K562 (cell line): ENCODE data around the gene KDF1. TPM values are rescaled to one million over a fixed set of nuclear protein-coding genes. Genes with fewer than 3 reads are reported as not detected.

Experiments used
- AFF1 ChIP-seq, 2 experiments: fragments of 450-650 bp; IDR thresholded peaks; 2 replicates each; pipeline ENCODE4 v1.6.1; 2018; ENCODE audit warnings: mild to moderate bottlenecking in 2 of 2, low read depth in 1 of 2; ENCODE audit not compliant: partially characterized antibody in 2 of 2
- HIVEP1 ChIP-seq: fragments of 250-450 bp; sonication (Bioruptor Pico); IDR thresholded peaks from 2 replicates; pipeline ENCODE4 v1.4.0; 2020; ENCODE audit warnings: mild to moderate bottlenecking
- IRF9 ChIP-seq: fragments of 450-650 bp; IDR thresholded peaks from 2 replicates; pipeline ENCODE4 v1.6.1; 2016; ENCODE audit warnings: missing biosample characterization, missing genetic modification characterization
- MGA ChIP-seq: fragments of 450-650 bp; IDR thresholded peaks from 2 replicates; pipeline ENCODE4 v1.6.1; 2016; ENCODE audit warnings: mild to moderate bottlenecking, moderate library complexity
- PTRF ChIP-seq: fragments of 450-650 bp; IDR thresholded peaks from 2 replicates; pipeline ENCODE4 v1.6.1; 2016; ENCODE audit warnings: mild to moderate bottlenecking, missing genetic modification characterization, missing compliant biosample characterization
- SRSF1 ChIP-seq: fragments of 200-400 bp; formaldehyde crosslinking; IDR thresholded peaks from 2 replicates; pipeline ENCODE4 v1.6.1; 2017; ENCODE audit warnings: mild to moderate bottlenecking, low read depth, low read length, moderate library complexity
- TAF7 ChIP-seq: fragments of 450-650 bp; IDR thresholded peaks from 2 replicates; pipeline ENCODE4 v1.6.1; 2016; ENCODE audit warnings: missing genetic modification characterization, missing compliant biosample characterization
- TEAD4 ChIP-seq, 2 experiments: sonication (generic) in 1 of 2; formaldehyde crosslinking in 1 of 2; IDR thresholded peaks; 2 replicates each; pipeline versions ENCODE4 v1.6.1 to v1.8.0; 2012 to 2022; ENCODE audit warnings: borderline replicate concordance in 1 of 2, inconsistent platforms in 1 of 2, low read length in 1 of 2, mild to moderate bottlenecking in 1 of 2, missing genetic modification reagents in 1 of 2
- ZKSCAN3 ChIP-seq: fragments of 250-450 bp; sonication (Bioruptor Pico); IDR thresholded peaks from 2 replicates; pipeline ENCODE4 v1.4.0; 2020
- ZNF146 ChIP-seq: IDR thresholded peaks from one replicate; pipeline ENCODE4 v1.6.1; 2018; ENCODE audit warnings: missing compliant biosample characterization; ENCODE audit not compliant: unreplicated experiment
- ZNF197 ChIP-seq: fragments of 200-800 bp; sonication (Bioruptor generic); IDR thresholded peaks from 2 replicates; pipeline ENCODE4 v1.6.1; 2016; ENCODE audit warnings: low read depth, missing genetic modification characterization, missing compliant biosample characterization
- polyA plus RNA-seq, 8 experiments: library from polyadenylated mRNA; depleted of rRNA in 4 of 8; stranded (reverse) in 5 of 8; unstranded in 3 of 8; fragments of >200 nt; fragmentation: Nextera tagmentation in 2 of 8; fragmentation: Illumina TruSeq in 1 of 8; extraction: Ambion mirVana in 2 of 8; extraction: Trizol in 1 of 8; gene quantifications; 2 replicates each; pipeline versions ENCODE4 v1.2.1 to v1.2.3, GENCODE V29; 2011 to 2014; ENCODE audit warnings: inconsistent platforms in 1 of 8, missing spikeins in 1 of 8
- total RNA-seq, 7 experiments: library from RNA; depleted of rRNA in 6 of 7; stranded (reverse); fragments of >200 nt in 6 of 7; fragmentation: Illumina TruSeq in 2 of 7; extraction: Trizol in 2 of 7; gene quantifications; 2 replicates each; pipeline versions ENCODE4 v1.2.1 to v1.2.3, GENCODE V29; 2011 to 2021; ENCODE audit warnings: low replicate concordance in 1 of 7

KDF1 gene
- total and polyA plus RNA-seq, 9 of the 15 experiments (the other 6 are each of a cell fraction or from before 2014, with no cell fraction given), result 0.38 to 1.9 (median 0.83) TPM

GRCh38 chr1:26945728-26946127 is 14.5 kb downstream of the KDF1 start (continued):
- TF ChIP-seq MGA, result no peak
- TF ChIP-seq TEAD4 (IDR thresholded peaks at IDR 0.05; ENCODE audit: low read length), result no peak
- no peak for TF ChIP-seq TEAD4 (CRISPR knock-in tag; IDR thresholded peaks at IDR 0.05; ENCODE audit: borderline replicate concordance)
- TF ChIP-seq SRSF1, result no peak
- TF ChIP-seq AFF1 (IDR thresholded peaks at IDR 0.05; ENCODE audit: low read depth in 1 of 2, partially characterized antibody in 2 of 2), result no peak
- no peak for TF ChIP-seq PTRF (tag)
- TF ChIP-seq HIVEP1, result no peak
- TF ChIP-seq ZNF146 (CRISPR knock-in tag), result no peak
- TF ChIP-seq IRF9, result no peak
- TF ChIP-seq TAF7 (tag), result no peak
- TF ChIP-seq ZNF197 (CRISPR knock-in tag), result no peak
- no peak for TF ChIP-seq ZKSCAN3 (CRISPR knock-in tag)
- TF ChIP-seq, all 486 proteins: peak for 0
